GM19239 (cell line): ENCODE results near the gene SSPN.
A peak's percentile ranks its signal among the peaks of the same experiment; 100 is the strongest.

ENCODE experiments used
- DNase-seq: peaks from one replicate; pipeline ENCODE4 v3.0.0; 2011; ENCODE audit warnings: low spot score; ENCODE audit not compliant: insufficient read length
- FAIRE-seq: peaks from 2 replicates; lab custom pipeline; 2011; peaks lifted over from hg19 to GRCh38; lab: Jason Lieb, UNC

SSPN gene

GRCh38 chr12:26252946-26253345, 57.6 kb downstream of the SSPN start:
- FAIRE-seq (no peak), DNase-seq (no peak)

- DNase-seq = no peak
These were observed 60.7 kb downstream of the SSPN start for GRCh38 chr12:26255893-26256645.

GRCh38 chr12:26264215-26264838, 69.0 kb downstream of the SSPN start:
- FAIRE-seq (no peak), DNase-seq (no peak)

More at GRCh38 chr12:26255893-26256645, 60.7 kb downstream of the SSPN start:
- no peak for FAIRE-seq

GRCh38 chr12:26265606-26266005, 70.2 kb downstream of the SSPN start:
- no peak for DNase-seq
- FAIRE-seq = no peak

GRCh38 chr12:26266881-26267280, 71.5 kb downstream of the SSPN start:
- DNase-seq (no peak), FAIRE-seq (no peak)

GRCh38 chr12:26268841-26269561, 73.6 kb downstream of the SSPN start:
- FAIRE-seq = no peak
- no peak for DNase-seq

- FAIRE-seq = no peak
- DNase-seq = no peak
These were observed 74.3 kb downstream of the SSPN start for GRCh38 chr12:26269562-26270284.

- FAIRE-seq = no peak
- no peak for DNase-seq
These were observed 75.7 kb downstream of the SSPN start for GRCh38 chr12:26271024-26271423.

- no peak for FAIRE-seq
- no peak for DNase-seq
These were observed 76.6 kb downstream of the SSPN start for GRCh38 chr12:26271889-26272492.

GRCh38 chr12:26272851-26273250, 77.5 kb downstream of the SSPN start:
- FAIRE-seq = no peak
- DNase-seq = no peak

- DNase-seq (no peak), FAIRE-seq (no peak)
These were observed 78.4 kb downstream of the SSPN start for GRCh38 chr12:26273811-26274210.

GRCh38 chr12:26274441-26275312, 79.3 kb downstream of the SSPN start:
- FAIRE-seq (peak; percentile 96), DNase-seq (peak; percentile 52)

- no peak for DNase-seq
- FAIRE-seq = no peak
These were observed 80.1 kb downstream of the SSPN start for GRCh38 chr12:26275313-26276131.

- FAIRE-seq (no peak), DNase-seq (no peak)
These were observed 81.3 kb downstream of the SSPN start for GRCh38 chr12:26276709-26277108.

- FAIRE-seq (no peak), DNase-seq (no peak)
These were observed 82.3 kb downstream of the SSPN start for GRCh38 chr12:26277506-26278246.

GRCh38 chr12:26278266-26278665, 82.9 kb downstream of the SSPN start:
- FAIRE-seq = no peak
- DNase-seq = no peak

GRCh38 chr12:26278666-26279065, 83.3 kb downstream of the SSPN start:
- FAIRE-seq (no peak), DNase-seq (no peak)

- no peak for DNase-seq
- FAIRE-seq = no peak
These were observed 83.7 kb downstream of the SSPN start for GRCh38 chr12:26279091-26279490.
